ENCODE data around the gene DPP6.

The DPP6 gene

GRCh38 chr7:154540596-154540995, 488.4 kb downstream of the DPP6 start:
- Mint-ChIP-seq H3K27ac (no peak overlapping the region), H3K4me1 (ENCODE audit: low read depth) (no peaks in the 10 kb centered on the region), H3K9me3 (peaks cover 9% of the 10 kb centered on the region), H3K36me3 (ENCODE audit: low read depth) (no peaks in the 10 kb centered on the region), H3K4me3 (no peak overlapping the region), H3K27me3 (no peaks in the 10 kb centered on the region)

- Mint-ChIP-seq H3K27me3 (no peaks in the 10 kb centered on the region), H3K4me3 (no peak overlapping the region), H3K9me3 (peaks cover 9% of the 10 kb centered on the region)
Observed at GRCh38 chr7:154541606-154542005, 489.4 kb downstream of the DPP6 start.

GRCh38 chr7:154546946-154547587, 494.9 kb downstream of the DPP6 start:
- H3K27ac Mint-ChIP-seq, result no peak overlapping the region
- no peaks in the 10 kb centered on the region for H3K27me3 Mint-ChIP-seq
- H3K9me3 Mint-ChIP-seq, result peaks cover 14% of the 10 kb centered on the region
- H3K4me1 Mint-ChIP-seq (ENCODE audit: low read depth), result no peaks in the 10 kb centered on the region
- no peak overlapping the region for H3K4me3 Mint-ChIP-seq
- H3K36me3 Mint-ChIP-seq (ENCODE audit: low read depth), result no peaks in the 10 kb centered on the region

More at GRCh38 chr7:154541606-154542005, 489.4 kb downstream of the DPP6 start:
- no peaks in the 10 kb centered on the region for H3K4me1 Mint-ChIP-seq (ENCODE audit: low read depth)
- H3K36me3 Mint-ChIP-seq (ENCODE audit: low read depth), result no peaks in the 10 kb centered on the region
- no peak overlapping the region for H3K27ac Mint-ChIP-seq

GRCh38 chr7:154553711-154554265, 501.6 kb downstream of the DPP6 start:
- Mint-ChIP-seq H3K4me3 (no peak overlapping the region), H3K36me3 (ENCODE audit: low read depth) (no peaks in the 10 kb centered on the region)

GRCh38 chr7:154559454-154559853, 507.3 kb downstream of the DPP6 start:
- Mint-ChIP-seq H3K27ac (no peak overlapping the region), H3K9me3 (peaks cover 9% of the 10 kb centered on the region), H3K36me3 (ENCODE audit: low read depth) (no peaks in the 10 kb centered on the region), H3K4me3 (no peak overlapping the region), H3K27me3 (no peaks in the 10 kb centered on the region), H3K4me1 (ENCODE audit: low read depth) (no peaks in the 10 kb centered on the region)

More at GRCh38 chr7:154553711-154554265, 501.6 kb downstream of the DPP6 start:
- Mint-ChIP-seq H3K27ac (no peak overlapping the region), H3K27me3 (no peaks in the 10 kb centered on the region), H3K9me3 (peaks cover 11% of the 10 kb centered on the region), H3K4me1 (ENCODE audit: low read depth) (no peaks in the 10 kb centered on the region)

GRCh38 chr7:154564676-154565075, 512.5 kb downstream of the DPP6 start:
- Mint-ChIP-seq H3K36me3 (ENCODE audit: low read depth) (no peaks in the 10 kb centered on the region), H3K4me3 (no peak overlapping the region), H3K27me3 (no peaks in the 10 kb centered on the region), H3K27ac (no peak overlapping the region), H3K4me1 (ENCODE audit: low read depth) (no peaks in the 10 kb centered on the region), H3K9me3 (peaks cover 6% of the 10 kb centered on the region)

GRCh38 chr7:154566877-154567276, 514.7 kb downstream of the DPP6 start:
- Mint-ChIP-seq H3K4me3 (no peak overlapping the region), H3K27me3 (no peaks in the 10 kb centered on the region), H3K4me1 (ENCODE audit: low read depth) (no peaks in the 10 kb centered on the region), H3K27ac (no peak overlapping the region), H3K9me3 (no peaks in the 10 kb centered on the region), H3K36me3 (ENCODE audit: low read depth) (no peaks in the 10 kb centered on the region)

- H3K36me3 Mint-ChIP-seq (ENCODE audit: low read depth), result no peaks in the 10 kb centered on the region
- H3K4me1 Mint-ChIP-seq (ENCODE audit: low read depth), result no peaks in the 10 kb centered on the region
- H3K27ac Mint-ChIP-seq, result no peak overlapping the region
- no peak overlapping the region for H3K4me3 Mint-ChIP-seq
- H3K9me3 Mint-ChIP-seq, result no peaks in the 10 kb centered on the region
- H3K27me3 Mint-ChIP-seq, result no peaks in the 10 kb centered on the region
Observed at GRCh38 chr7:154568346-154568745, 516.1 kb downstream of the DPP6 start.

GRCh38 chr7:154569916-154570315, 517.7 kb downstream of the DPP6 start:
- Mint-ChIP-seq H3K4me3 (no peak overlapping the region), H3K27ac (no peak overlapping the region), H3K36me3 (ENCODE audit: low read depth) (no peaks in the 10 kb centered on the region), H3K27me3 (no peaks in the 10 kb centered on the region), H3K4me1 (ENCODE audit: low read depth) (no peaks in the 10 kb centered on the region), H3K9me3 (no peaks in the 10 kb centered on the region)

- Mint-ChIP-seq H3K4me1 (ENCODE audit: low read depth) (no peaks in the 10 kb centered on the region), H3K4me3 (no peak overlapping the region), H3K27me3 (no peaks in the 10 kb centered on the region), H3K36me3 (ENCODE audit: low read depth) (no peaks in the 10 kb centered on the region), H3K27ac (no peak overlapping the region), H3K9me3 (peaks cover 3% of the 10 kb centered on the region)
Observed at GRCh38 chr7:154571772-154572171, 519.6 kb downstream of the DPP6 start.

GRCh38 chr7:154574235-154574634, 522.0 kb downstream of the DPP6 start:
- H3K27me3 Mint-ChIP-seq, result no peaks in the 10 kb centered on the region
- H3K36me3 Mint-ChIP-seq (ENCODE audit: low read depth), result no peaks in the 10 kb centered on the region
- no peaks in the 10 kb centered on the region for H3K4me1 Mint-ChIP-seq (ENCODE audit: low read depth)
- peaks cover 3% of the 10 kb centered on the region for H3K9me3 Mint-ChIP-seq
- H3K27ac Mint-ChIP-seq, result no peak overlapping the region
- no peak overlapping the region for H3K4me3 Mint-ChIP-seq

GRCh38 chr7:154575497-154575896, 523.3 kb downstream of the DPP6 start:
- Mint-ChIP-seq H3K4me3 (no peak overlapping the region), H3K36me3 (ENCODE audit: low read depth) (no peaks in the 10 kb centered on the region), H3K9me3 (peaks cover 3% of the 10 kb centered on the region), H3K27me3 (no peaks in the 10 kb centered on the region), H3K27ac (no peak overlapping the region), H3K4me1 (ENCODE audit: low read depth) (no peaks in the 10 kb centered on the region)

GRCh38 chr7:154576604-154577003, 524.4 kb downstream of the DPP6 start:
- Mint-ChIP-seq H3K9me3 (peaks cover 3% of the 10 kb centered on the region), H3K4me1 (ENCODE audit: low read depth) (no peaks in the 10 kb centered on the region), H3K27ac (no peak overlapping the region), H3K36me3 (ENCODE audit: low read depth) (no peaks in the 10 kb centered on the region), H3K4me3 (no peak overlapping the region), H3K27me3 (no peaks in the 10 kb centered on the region)

GRCh38 chr7:154577141-154577873, 525.1 kb downstream of the DPP6 start:
- Mint-ChIP-seq H3K9me3 (peaks cover 3% of the 10 kb centered on the region), H3K4me3 (no peak overlapping the region), H3K36me3 (ENCODE audit: low read depth) (no peaks in the 10 kb centered on the region), H3K27ac (no peak overlapping the region), H3K27me3 (no peaks in the 10 kb centered on the region), H3K4me1 (ENCODE audit: low read depth) (no peaks in the 10 kb centered on the region)

GRCh38 chr7:154578336-154578735, 526.1 kb downstream of the DPP6 start:
- Mint-ChIP-seq H3K4me1 (ENCODE audit: low read depth) (no peaks in the 10 kb centered on the region), H3K4me3 (no peak overlapping the region), H3K27ac (no peak overlapping the region), H3K9me3 (peaks cover 3% of the 10 kb centered on the region), H3K27me3 (no peaks in the 10 kb centered on the region), H3K36me3 (ENCODE audit: low read depth) (no peaks in the 10 kb centered on the region)

Data from stimulated activated naive CD8-positive, alpha-beta T cell treated with anti-CD3 and anti-CD28 coated beads, Interleukin-15, Interleukin-2, amounts not matched to agents 100 ng/mL and 50 ng/mL, for 24 hours (primary cell).